Muscle layer of colon (tissue), 2 donors: ENCODE data around the gene AFF1.

Experiments
- H3K27ac ChIP-seq: one replicate; pipeline ENCODE4 v1.7.0; 2013; ENCODE audit warnings: low read depth, mild to moderate bottlenecking, low read length, moderate library complexity
- H3K27me3 ChIP-seq, 2 donors: one replicate each; pipeline ENCODE4 v1.7.0; 2013; ENCODE audit warnings: low read length in 2 of 2, mild to moderate bottlenecking in 2 of 2; ENCODE audit not compliant: insufficient read depth in 2 of 2, control insufficient read depth in 1 of 2
- H3K36me3 ChIP-seq: one replicate; pipeline ENCODE4 v1.7.0; 2013; ENCODE audit warnings: mild to moderate bottlenecking, low read length; ENCODE audit not compliant: insufficient read depth
- H3K4me1 ChIP-seq: one replicate; pipeline ENCODE4 v1.7.0; 2013; ENCODE audit warnings: mild to moderate bottlenecking, low read length; ENCODE audit not compliant: insufficient read depth
- H3K4me3 ChIP-seq, 2 donors: one replicate each; pipeline ENCODE4 v1.7.0; 2013; ENCODE audit warnings: low read length in 2 of 2, low read depth in 1 of 2, mild to moderate bottlenecking in 1 of 2, moderate library complexity in 1 of 2
- H3K9ac ChIP-seq: one replicate; pipeline ENCODE4 v1.7.0; 2013; ENCODE audit warnings: low read length
- H3K9me3 ChIP-seq: one replicate; pipeline ENCODE4 v1.7.0; 2013; ENCODE audit warnings: mild to moderate bottlenecking, low read length
- donor health status: abdominal sarcoma.
- donor health status: Adenocarcinoma of cecum.

AFF1 gene

DNA sequence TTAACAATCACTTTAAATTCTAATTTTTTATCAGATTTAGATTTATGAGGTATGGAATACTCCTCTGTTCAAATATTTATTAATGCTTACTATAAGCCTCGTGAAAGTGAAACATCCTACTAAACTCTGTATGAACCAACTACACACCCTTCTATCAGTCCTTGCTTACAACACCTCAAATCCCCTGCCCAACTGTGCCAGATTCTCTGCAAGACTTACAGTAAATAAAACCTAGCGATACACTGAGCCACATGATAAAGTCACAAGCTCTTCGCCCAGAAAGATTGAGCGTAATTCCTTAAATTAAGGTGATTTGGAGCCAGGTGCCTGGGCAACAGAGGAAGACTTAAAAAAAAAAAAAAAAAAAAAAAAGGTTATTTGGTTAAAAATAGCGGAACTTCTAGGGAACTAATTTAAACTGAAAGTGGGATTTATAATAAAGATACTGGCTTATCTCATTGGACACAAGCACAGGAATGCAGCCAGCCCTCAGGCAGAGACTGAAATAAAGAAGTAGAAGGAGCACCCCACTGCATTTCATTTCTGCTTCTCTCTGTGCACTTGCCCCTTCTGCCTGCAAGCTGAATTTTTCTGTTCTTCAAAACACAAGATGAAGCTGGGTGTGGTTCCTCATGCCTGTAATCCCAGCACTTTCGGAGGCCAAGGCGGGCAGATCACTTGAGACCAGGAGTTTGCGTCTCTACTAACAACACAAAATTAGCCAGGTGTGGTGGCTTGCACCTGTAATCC, 25.1 kb upstream of the AFF1 start:
- Histone ChIP-seq H3K4me3 (no peak overlapping the region), H3K27me3 (no peaks in the 10 kb centered on the region), H3K4me1 (peaks cover 4% of the 10 kb centered on the region), H3K36me3 (peaks cover 4% of the 10 kb centered on the region), H3K9me3 (no peaks in the 10 kb centered on the region), H3K9ac (no peak overlapping the region), H3K27ac (no peak overlapping the region)

DNA sequence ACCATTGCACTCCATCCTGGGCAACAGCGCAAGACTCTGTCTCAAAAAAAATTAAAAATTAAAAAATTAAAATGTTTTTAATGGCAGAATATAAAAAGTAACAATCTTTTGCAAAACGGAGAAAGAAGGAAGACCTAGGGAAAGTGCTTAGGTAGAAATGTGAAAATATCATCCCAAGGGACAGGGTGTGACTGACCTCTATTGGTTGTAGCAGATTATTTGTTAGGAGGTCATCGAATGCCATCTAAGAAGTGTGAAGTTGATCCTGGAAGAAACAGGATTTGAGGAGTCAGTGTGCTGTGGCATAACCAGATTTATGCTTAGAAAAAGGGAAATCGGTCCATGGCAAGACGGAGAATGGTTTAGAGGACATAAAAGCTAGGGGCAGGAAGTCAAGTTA, 24.4 kb upstream of the AFF1 start:
- Histone ChIP-seq H3K9ac (no peak overlapping the region), H3K36me3 (peaks cover 4% of the 10 kb centered on the region), H3K27me3 (no peaks in the 10 kb centered on the region), H3K9me3 (no peaks in the 10 kb centered on the region), H3K4me1 (peaks cover 4% of the 10 kb centered on the region), H3K4me3 (no peak overlapping the region), H3K27ac (no peak overlapping the region)

DNA sequence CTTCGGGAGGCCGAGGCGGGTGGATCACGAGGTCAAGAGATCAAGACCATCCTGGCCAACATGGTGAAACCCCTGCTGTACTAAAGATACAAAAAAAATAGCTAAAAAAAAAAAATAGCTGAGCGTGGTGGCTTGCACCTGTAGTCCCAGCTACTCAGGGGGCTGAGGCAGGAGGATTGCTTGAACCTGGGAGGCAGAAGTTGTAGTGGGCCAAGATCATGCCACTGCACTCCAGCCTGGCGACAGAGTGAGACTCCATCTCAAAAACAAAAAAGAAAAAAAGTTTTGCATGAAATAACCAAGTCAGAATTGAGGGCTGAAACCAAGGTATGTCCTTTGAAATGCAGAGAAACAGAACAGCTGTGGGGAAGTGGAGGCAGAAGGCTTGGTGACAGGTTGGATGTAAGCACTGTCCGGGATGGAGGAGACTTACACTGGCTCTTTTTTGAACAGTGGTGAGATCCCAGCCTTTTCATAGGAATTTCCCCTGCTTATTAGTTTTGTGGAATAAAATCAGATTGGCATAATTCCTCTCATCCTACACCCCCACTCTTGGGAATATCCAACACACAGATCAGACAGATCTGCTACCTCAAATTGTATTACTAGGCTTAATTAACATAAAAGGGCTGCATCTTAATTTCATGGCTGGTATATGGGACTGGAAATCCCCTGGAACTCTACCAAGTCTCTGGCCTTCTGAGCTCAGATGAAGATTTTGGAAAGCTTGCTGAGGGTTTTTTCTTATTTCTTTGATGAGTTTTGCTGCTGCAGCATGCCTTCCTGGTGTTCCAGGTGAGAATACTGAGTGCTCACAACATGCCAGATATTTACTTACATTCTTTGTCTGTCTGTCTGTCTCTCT, 23.8 kb upstream of the AFF1 start:
- H3K27me3 ChIP-seq: no peaks in the 10 kb centered on the region
- H3K9ac ChIP-seq: no peak overlapping the region
- H3K27ac ChIP-seq: no peak overlapping the region
- H3K36me3 ChIP-seq: peaks cover 4% of the 10 kb centered on the region
- H3K4me1 ChIP-seq: peaks cover 4% of the 10 kb centered on the region
- no peak overlapping the region for H3K4me3 ChIP-seq
- no peaks in the 10 kb centered on the region for H3K9me3 ChIP-seq

DNA sequence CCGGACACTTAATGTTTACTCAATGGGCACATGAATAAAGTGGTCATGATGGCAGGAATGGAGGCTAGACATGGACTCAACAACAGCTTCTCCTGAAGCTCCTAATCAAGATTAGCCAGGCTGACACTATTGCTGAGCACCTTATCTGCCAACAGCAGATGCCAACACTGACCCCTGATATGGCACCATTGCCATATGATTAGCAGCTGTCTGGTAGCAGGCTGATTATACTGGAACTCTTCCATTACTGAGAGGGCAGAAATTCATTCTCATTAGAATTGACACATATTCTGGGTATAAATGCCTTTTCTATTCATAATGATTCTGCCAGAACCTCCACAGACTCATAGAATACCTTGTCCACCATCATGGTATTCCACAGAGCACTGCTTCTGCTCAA, 18.4 kb upstream of the AFF1 start:
- no peaks in the 10 kb centered on the region for H3K9me3 ChIP-seq
- H3K27ac ChIP-seq: no peak overlapping the region
- H3K9ac ChIP-seq: no peak overlapping the region
- peaks cover 17% of the 10 kb centered on the region for H3K36me3 ChIP-seq
- peaks cover 1% of the 10 kb centered on the region for H3K4me1 ChIP-seq
- no peak overlapping the region for H3K4me3 ChIP-seq
- no peaks in the 10 kb centered on the region for H3K27me3 ChIP-seq

DNA sequence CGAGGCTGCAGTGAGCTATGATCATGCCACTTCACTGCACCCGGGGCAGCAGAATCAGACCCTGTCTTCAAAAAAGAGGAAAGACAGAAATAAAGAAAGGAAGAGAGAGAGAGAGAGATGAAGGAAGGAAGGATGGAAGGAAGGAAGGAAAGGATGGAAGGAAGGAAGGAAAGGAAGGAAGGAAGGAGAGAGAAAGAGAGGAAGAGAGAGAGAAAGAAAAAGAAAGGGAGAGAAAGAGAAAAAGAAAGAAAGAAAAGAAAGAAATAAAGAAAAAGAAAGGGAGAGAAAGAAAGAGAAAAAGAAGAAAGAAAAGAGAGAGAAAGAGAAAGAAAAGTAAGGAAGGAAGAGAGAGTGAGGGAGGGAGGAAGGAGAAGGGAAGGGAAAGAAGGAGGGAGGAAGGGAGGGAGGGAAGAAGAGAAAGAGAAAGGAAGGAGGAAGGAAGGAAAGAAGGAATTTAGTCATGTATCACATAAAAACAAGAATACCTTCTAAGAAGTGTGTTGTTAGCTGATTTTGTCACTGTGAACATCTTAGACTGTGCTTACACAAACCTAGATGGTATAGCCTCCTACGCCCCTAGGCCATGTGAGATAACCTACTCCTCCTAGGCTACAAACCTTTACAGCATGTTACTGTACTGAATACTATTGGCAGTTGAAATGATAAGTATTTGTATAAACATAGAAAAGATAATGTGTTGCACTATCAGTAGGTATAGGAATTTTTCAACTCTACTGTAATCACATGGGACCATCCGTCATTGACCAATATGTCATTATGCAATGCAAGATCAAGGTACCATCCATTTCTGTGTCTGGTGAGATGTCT, 17.4 kb upstream of the AFF1 start:
- Histone ChIP-seq H3K27me3 (no peaks in the 10 kb centered on the region), H3K36me3 (peaks cover 17% of the 10 kb centered on the region), H3K9ac (no peak overlapping the region), H3K4me1 (peaks cover under 1% of the 10 kb centered on the region), H3K27ac (no peak overlapping the region), H3K4me3 (no peak overlapping the region), H3K9me3 (no peaks in the 10 kb centered on the region)

DNA sequence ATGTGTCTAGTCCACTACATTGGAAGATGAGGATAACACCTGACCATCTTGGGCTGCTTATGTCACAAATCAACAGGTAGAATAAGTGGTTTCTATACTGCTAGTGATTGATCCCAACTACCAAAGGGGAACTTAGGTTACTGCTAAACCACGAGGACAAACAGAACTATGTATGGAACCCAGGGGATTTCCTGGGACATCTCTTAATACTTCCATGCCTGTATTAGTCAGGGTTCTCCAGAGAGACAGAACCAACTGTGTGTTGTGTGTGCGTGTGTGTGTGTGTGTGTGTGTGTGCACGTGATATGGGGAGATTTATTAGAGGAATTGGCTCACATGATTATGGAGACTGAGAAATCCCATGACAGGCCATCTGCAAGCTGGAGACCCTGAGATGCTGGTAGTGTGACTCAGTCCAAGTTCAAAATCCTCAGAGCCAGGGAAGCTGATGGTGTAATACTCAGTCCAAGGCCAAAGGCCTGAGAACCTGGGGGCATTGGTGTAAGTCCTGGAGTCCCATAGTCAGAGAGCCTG, 16.2 kb upstream of the AFF1 start:
- peaks cover 12% of the 10 kb centered on the region for H3K36me3 ChIP-seq
- H3K9me3 ChIP-seq: no peaks in the 10 kb centered on the region
- H3K9ac ChIP-seq: no peak overlapping the region
- H3K27me3 ChIP-seq: no peaks in the 10 kb centered on the region
- H3K27ac ChIP-seq: no peak overlapping the region
- peaks cover 3% of the 10 kb centered on the region for H3K4me1 ChIP-seq
- H3K4me3 ChIP-seq: no peak overlapping the region

DNA sequence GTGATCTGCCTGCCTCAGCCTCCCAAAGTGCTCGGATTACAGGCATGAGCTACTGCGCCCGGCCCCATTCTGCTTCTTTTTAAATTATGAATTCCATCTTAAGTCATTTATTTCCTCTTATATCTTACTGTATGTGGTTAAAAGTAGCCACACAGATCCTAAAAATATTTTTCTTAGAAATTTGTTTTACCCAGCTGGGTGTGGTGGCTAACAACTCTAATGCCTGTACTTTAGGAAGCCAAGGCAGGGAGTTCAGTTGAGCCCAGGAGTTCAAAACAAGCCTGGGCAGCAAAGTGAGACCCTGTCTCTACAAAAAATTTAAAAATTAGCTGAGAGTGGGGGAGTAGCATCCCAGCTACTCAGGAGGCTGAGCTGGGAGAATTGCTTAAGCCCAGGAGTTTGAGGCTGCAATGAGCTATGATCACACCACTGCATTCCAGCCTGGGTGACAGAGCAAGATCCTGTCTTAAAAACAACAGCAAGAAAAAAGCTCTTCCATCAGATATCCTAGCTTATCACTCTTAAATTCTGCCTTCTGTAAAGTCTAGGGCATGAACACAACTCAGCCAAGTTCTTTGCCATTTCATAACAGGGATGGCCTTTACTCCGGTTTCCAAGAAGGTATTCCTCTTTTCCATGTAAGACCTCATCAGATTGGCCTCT, 15.1 kb upstream of the AFF1 start:
- Histone ChIP-seq H3K27ac (no peak overlapping the region), H3K9me3 (no peaks in the 10 kb centered on the region), H3K36me3 (peaks cover 12% of the 10 kb centered on the region), H3K4me1 (peaks cover 3% of the 10 kb centered on the region), H3K27me3 (no peaks in the 10 kb centered on the region), H3K4me3 (no peak overlapping the region), H3K9ac (no peak overlapping the region)

DNA sequence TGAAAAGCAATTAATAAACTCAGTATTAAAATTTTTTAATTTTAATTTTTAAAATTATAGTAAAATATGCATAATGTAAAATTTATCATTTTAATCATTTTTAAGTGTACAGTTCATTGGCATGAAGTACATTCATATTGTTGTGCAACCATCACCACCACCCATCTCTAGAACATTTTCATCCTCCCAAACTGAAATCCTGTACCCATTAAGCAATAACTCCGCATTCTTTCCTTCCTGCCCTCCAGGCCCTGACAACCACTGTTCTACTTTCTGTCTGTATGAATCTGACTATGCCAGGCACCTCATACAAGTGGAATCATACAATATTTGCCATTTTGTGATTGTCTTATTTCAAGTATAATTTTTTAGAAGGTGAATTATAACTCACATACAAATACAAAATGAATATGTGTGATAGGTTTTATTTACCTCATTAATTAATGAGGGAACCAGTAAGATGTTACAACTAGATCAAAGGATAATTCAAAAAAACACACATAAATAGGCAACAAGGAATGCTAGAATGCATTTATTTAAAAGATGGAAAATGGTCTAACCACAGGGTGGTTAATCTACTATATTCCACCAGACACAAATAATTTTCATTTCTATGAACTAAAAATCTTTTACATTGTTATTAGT, 13.1 kb upstream of the AFF1 start:
- H3K27me3 ChIP-seq: no peaks in the 10 kb centered on the region
- H3K36me3 ChIP-seq: peaks cover 12% of the 10 kb centered on the region
- H3K9me3 ChIP-seq: no peaks in the 10 kb centered on the region
- H3K4me1 ChIP-seq: peaks cover 3% of the 10 kb centered on the region
- H3K4me3 ChIP-seq: no peak overlapping the region
- H3K9ac ChIP-seq: no peak overlapping the region
- H3K27ac ChIP-seq: no peak overlapping the region

DNA sequence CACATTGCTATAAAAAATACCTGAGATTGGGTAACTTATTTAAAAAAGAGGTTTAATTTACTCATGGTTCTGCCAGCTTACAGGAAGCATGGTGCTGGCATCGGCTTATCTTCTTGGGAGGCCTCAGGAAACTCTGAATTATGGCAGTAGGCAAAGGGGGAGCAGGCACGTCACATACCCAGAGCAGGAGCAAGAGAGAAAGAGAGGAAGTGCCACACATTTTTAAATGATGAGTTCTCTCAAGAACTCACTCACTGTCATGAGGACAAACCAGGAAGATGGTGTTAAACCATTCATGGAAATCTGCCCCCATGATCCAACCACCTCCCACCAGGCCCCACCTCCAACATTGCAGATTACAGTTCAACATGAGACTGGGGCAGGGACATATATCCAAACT, 10.0 kb upstream of the AFF1 start:
- Histone ChIP-seq H3K9me3 (no peaks in the 10 kb centered on the region), H3K27ac (no peak overlapping the region), H3K9ac (no peak overlapping the region), H3K4me3 (no peak overlapping the region), H3K4me1 (peaks cover 3% of the 10 kb centered on the region), H3K36me3 (no peaks in the 10 kb centered on the region), H3K27me3 (no peaks in the 10 kb centered on the region)

DNA sequence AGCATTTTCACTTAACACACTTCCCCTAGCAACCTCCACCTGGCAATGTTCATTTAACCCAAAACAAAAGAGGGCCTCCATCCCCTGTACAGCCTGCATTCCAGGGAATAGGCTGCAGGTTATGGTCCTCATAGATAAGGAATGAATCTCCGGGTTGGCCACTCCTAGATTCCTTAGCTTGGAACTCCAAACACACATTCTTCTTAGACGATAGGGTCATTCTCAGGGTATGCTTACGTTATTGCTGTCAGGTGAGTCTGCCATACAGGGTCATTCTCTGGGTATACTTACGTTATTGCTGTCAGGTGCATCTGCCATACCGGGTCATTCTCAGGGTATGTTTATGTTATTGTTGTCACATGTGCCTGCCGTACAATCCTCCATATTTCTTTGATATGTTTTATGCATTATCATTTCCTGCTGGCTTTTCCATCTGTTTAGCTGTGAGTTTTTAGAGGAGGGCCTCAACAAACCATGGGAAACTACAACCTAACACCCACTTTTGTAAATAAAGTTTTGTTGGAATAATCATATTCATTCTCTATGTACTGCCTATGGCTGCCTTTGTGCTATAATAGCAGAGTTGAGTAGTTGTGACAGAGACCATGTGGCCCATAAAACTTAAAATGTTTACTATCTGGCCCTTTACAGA, 8.2 kb upstream of the AFF1 start:
- Histone ChIP-seq H3K9me3 (no peaks in the 10 kb centered on the region), H3K36me3 (peaks cover 4% of the 10 kb centered on the region), H3K27ac (no peak overlapping the region), H3K4me1 (peaks cover 3% of the 10 kb centered on the region), H3K9ac (no peak overlapping the region), H3K4me3 (no peak overlapping the region), H3K27me3 (no peaks in the 10 kb centered on the region)
